HepG2 (cell line): Measurements from ENCODE around the gene FRMD4A. TPM values are rescaled to one million over a fixed set of nuclear protein-coding genes. Genes with fewer than 3 reads are reported as not detected.

ENCODE experiments used
- FOXA3 ChIP-seq: IDR thresholded peaks from 2 replicates; pipeline ENCODE4 v1.6.1; 2016; ENCODE audit warnings: missing genetic modification reagents, missing compliant biosample characterization
- GFI1 ChIP-seq: sonication (generic); formaldehyde crosslinking; IDR thresholded peaks from 2 replicates; pipeline ENCODE4 v1.5.0; 2020; ENCODE audit warnings: missing genetic modification reagents, mild to moderate bottlenecking, borderline replicate concordance
- GLI4 ChIP-seq: sonication (generic); formaldehyde crosslinking; IDR thresholded peaks from 2 replicates; pipeline ENCODE4 v1.5.1; 2020; ENCODE audit warnings: missing genetic modification reagents, mild to moderate bottlenecking, moderate library complexity, borderline replicate concordance
- GZF1 ChIP-seq: sonication (generic); formaldehyde crosslinking; IDR thresholded peaks from 2 replicates; pipeline ENCODE4 v1.5.1; 2020; ENCODE audit warnings: mild to moderate bottlenecking, missing genetic modification reagents
- HDAC1 ChIP-seq: sonication (generic); formaldehyde crosslinking; IDR thresholded peaks from 2 replicates; pipeline ENCODE4 v1.5.1; 2020; ENCODE audit warnings: mild to moderate bottlenecking, missing genetic modification reagents
- HNRNPUL1 ChIP-seq: fragments of 200-400 bp; formaldehyde crosslinking; IDR thresholded peaks from 2 replicates; pipeline ENCODE4 v1.6.1; 2017; ENCODE audit warnings: low read depth, mild to moderate bottlenecking, low read length, moderate library complexity
- ISX ChIP-seq: sonication (generic); formaldehyde crosslinking; conservative IDR thresholded peaks from 2 replicates; pipeline ENCODE4 v1.5.0; 2020; ENCODE audit warnings: missing genetic modification reagents
- NCOA1 ChIP-seq: sonication (generic); formaldehyde crosslinking; IDR thresholded peaks from 2 replicates; pipeline ENCODE4 v1.9.0; 2021; ENCODE audit warnings: missing genetic modification reagents
- PRDM15 ChIP-seq: sonication (generic); formaldehyde crosslinking; IDR thresholded peaks from 2 replicates; pipeline ENCODE4 v1.4.0; 2020; ENCODE audit warnings: missing genetic modification reagents
- TOE1 ChIP-seq: sonication (generic); formaldehyde crosslinking; IDR thresholded peaks from 2 replicates; pipeline ENCODE4 v1.4.0; 2020; ENCODE audit warnings: mild to moderate bottlenecking, missing genetic modification reagents
- YEATS4 ChIP-seq: sonication (generic); formaldehyde crosslinking; IDR thresholded peaks from 2 replicates; pipeline ENCODE4 v1.4.0; 2020; ENCODE audit warnings: missing genetic modification reagents, borderline replicate concordance
- ZNF225 ChIP-seq: sonication (generic); formaldehyde crosslinking; IDR thresholded peaks from 2 replicates; pipeline ENCODE4 v1.4.0; 2020; ENCODE audit warnings: mild to moderate bottlenecking, missing genetic modification reagents
- ZNF432 ChIP-seq: sonication (generic); formaldehyde crosslinking; IDR thresholded peaks from 2 replicates; pipeline ENCODE4 v1.5.0; 2020; ENCODE audit warnings: missing genetic modification reagents, mild to moderate bottlenecking, borderline replicate concordance
- ZNF619 ChIP-seq: sonication (generic); formaldehyde crosslinking; IDR thresholded peaks from 2 replicates; pipeline ENCODE4 v1.4.0; 2020; ENCODE audit warnings: mild to moderate bottlenecking, missing genetic modification reagents
- ZNF83 ChIP-seq: sonication (generic); formaldehyde crosslinking; IDR thresholded peaks from 2 replicates; pipeline ENCODE4 v1.4.0; 2020; ENCODE audit warnings: missing genetic modification reagents, mild to moderate bottlenecking, borderline replicate concordance
- polyA plus RNA-seq, 8 experiments: library from polyadenylated mRNA; depleted of rRNA in 3 of 8; stranded (reverse) in 7 of 8; unstranded in 1 of 8; fragments of >200 nt; fragmentation: Illumina TruSeq in 4 of 8; extraction: Trizol in 4 of 8; gene quantifications; 2 replicates each; pipeline versions ENCODE4 v1.2.1 to v1.2.3, GENCODE V29; 2011 to 2016; ENCODE audit warnings: low read depth in 4 of 8, missing spikeins in 1 of 8, mixed read lengths in 1 of 8; ENCODE audit not compliant: insufficient read depth in 1 of 8
- total RNA-seq, 5 experiments: library from RNA; depleted of rRNA; stranded (reverse); fragments of >200 nt; fragmentation: Illumina TruSeq; extraction: Trizol; gene quantifications; 2 replicates each; pipeline ENCODE4 v1.2.3, GENCODE V29; 2016; ENCODE audit warnings: low read depth in 1 of 5
- TF ChIP-seq, protein P1 (sequence below): sonication (generic); formaldehyde crosslinking; IDR thresholded peaks from 2 replicates; pipeline ENCODE4 v1.4.0; 2020; ENCODE audit warnings: missing genetic modification reagents
- TF ChIP-seq, protein P2 (sequence below): sonication (generic); formaldehyde crosslinking; IDR thresholded peaks from 2 replicates; pipeline ENCODE4 v1.5.1; 2020; ENCODE audit warnings: missing genetic modification reagents, mild to moderate bottlenecking, borderline replicate concordance
- TF ChIP-seq, protein P3 (sequence below): sonication (generic); formaldehyde crosslinking; IDR thresholded peaks from 2 replicates; pipeline ENCODE4 v1.4.0; 2020; ENCODE audit warnings: missing genetic modification reagents
- TF ChIP-seq, protein P4 (sequence below): sonication (generic); formaldehyde crosslinking; IDR thresholded peaks from 2 replicates; pipeline ENCODE4 v1.9.0; 2021; ENCODE audit warnings: missing genetic modification reagents, mild to moderate bottlenecking, borderline replicate concordance

The FRMD4A gene
- total and polyA plus RNA-seq, 2 of the 13 experiments (the other 11 are each of a cell fraction or from before 2014, with no cell fraction given) = 0.09 to 0.26 TPM

- TF ChIP-seq, protein P1, sequence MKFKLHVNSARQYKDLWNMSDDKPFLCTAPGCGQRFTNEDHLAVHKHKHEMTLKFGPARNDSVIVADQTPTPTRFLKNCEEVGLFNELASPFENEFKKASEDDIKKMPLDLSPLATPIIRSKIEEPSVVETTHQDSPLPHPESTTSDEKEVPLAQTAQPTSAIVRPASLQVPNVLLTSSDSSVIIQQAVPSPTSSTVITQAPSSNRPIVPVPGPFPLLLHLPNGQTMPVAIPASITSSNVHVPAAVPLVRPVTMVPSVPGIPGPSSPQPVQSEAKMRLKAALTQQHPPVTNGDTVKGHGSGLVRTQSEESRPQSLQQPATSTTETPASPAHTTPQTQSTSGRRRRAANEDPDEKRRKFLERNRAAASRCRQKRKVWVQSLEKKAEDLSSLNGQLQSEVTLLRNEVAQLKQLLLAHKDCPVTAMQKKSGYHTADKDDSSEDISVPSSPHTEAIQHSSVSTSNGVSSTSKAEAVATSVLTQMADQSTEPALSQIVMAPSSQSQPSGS = no peak
- TF ChIP-seq ZNF83 (CRISPR knock-in tag) (no peak), ISX (CRISPR knock-in tag) (no peak), ZNF619 (CRISPR knock-in tag) (no peak), HDAC1 (CRISPR knock-in tag) (peak; percentile 45; the same call in 1 of the 2 replicates), FOXA3 (CRISPR knock-in tag) (peak; percentile 25; the same call in 1 of the 2 replicates), GZF1 (CRISPR knock-in tag) (0 out of 2 replicates have a peak, but pooled peaks have one; percentile 29), TOE1 (no peak), HNRNPUL1 (no peak), PRDM15 (CRISPR knock-in tag) (peak; percentile 48; the same call in 1 of the 2 replicates), GFI1 (no peak), ZNF432 (CRISPR knock-in tag) (no peak), YEATS4 (CRISPR knock-in tag) (0 out of 2 replicates have a peak, but pooled peaks have one; percentile 29), GLI4 (CRISPR knock-in tag) (no peak), NCOA1 (CRISPR knock-in tag) (no peak), ZNF225 (CRISPR knock-in tag) (no peak)
- TF ChIP-seq, protein P2, sequence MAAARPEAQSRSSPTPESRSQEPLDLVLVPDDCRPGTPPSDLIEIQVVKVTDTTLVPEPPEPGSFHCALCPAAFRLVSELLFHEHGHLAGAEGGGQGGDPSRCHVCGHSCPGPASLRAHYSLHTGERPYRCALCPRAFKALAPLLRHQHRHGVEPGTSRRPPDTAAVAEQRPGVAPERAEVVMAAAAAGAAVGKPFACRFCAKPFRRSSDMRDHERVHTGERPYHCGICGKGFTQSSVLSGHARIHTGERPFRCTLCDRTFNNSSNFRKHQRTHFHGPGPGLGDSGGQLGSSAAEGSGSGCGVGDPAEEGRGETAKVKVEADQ = no peak
- TF ChIP-seq, protein P3, sequence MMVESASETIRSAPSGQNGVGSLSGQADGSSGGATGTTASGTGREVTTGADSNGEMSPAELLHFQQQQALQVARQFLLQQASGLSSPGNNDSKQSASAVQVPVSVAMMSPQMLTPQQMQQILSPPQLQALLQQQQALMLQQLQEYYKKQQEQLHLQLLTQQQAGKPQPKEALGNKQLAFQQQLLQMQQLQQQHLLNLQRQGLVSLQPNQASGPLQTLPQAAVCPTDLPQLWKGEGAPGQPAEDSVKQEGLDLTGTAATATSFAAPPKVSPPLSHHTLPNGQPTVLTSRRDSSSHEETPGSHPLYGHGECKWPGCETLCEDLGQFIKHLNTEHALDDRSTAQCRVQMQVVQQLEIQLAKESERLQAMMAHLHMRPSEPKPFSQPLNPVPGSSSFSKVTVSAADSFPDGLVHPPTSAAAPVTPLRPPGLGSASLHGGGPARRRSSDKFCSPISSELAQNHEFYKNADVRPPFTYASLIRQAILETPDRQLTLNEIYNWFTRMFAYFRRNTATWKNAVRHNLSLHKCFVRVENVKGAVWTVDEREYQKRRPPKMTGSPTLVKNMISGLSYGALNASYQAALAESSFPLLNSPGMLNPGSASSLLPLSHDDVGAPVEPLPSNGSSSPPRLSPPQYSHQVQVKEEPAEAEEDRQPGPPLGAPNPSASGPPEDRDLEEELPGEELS (CRISPR knock-in tag) = peak; percentile 82; the same call in 1 of the 2 replicates
- TF ChIP-seq, protein P4, sequence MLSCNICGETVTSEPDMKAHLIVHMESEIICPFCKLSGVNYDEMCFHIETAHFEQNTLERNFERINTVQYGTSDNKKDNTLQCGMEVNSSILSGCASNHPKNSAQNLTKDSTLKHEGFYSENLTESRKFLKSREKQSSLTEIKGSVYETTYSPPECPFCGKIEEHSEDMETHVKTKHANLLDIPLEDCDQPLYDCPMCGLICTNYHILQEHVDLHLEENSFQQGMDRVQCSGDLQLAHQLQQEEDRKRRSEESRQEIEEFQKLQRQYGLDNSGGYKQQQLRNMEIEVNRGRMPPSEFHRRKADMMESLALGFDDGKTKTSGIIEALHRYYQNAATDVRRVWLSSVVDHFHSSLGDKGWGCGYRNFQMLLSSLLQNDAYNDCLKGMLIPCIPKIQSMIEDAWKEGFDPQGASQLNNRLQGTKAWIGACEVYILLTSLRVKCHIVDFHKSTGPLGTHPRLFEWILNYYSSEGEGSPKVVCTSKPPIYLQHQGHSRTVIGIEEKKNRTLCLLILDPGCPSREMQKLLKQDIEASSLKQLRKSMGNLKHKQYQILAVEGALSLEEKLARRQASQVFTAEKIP (CRISPR knock-in tag) = no peak
Measured at GRCh38 chr10:13765641-13766341, 564.9 kb downstream of the FRMD4A start (continued).
